Activated CD8-positive, alpha-beta memory T cell treated with anti-CD3 and anti-CD28 coated beads, Interleukin-2, amount 50 U/mL, for 48 hours (primary cell): ENCODE results near the gene WDR91.
A peak's percentile ranks its signal among the peaks of the same experiment; 100 is the strongest.
"Not testable (repeated sequence)": the region's sequence is repeated elsewhere in the genome, so short reads cannot be mapped to it uniquely, and the experiment has no call there.

Source experiments
- DNase-seq: peaks from one replicate; pipeline ENCODE4 v3.0.0-alpha.2; 2020

Gene WDR91

DNA sequence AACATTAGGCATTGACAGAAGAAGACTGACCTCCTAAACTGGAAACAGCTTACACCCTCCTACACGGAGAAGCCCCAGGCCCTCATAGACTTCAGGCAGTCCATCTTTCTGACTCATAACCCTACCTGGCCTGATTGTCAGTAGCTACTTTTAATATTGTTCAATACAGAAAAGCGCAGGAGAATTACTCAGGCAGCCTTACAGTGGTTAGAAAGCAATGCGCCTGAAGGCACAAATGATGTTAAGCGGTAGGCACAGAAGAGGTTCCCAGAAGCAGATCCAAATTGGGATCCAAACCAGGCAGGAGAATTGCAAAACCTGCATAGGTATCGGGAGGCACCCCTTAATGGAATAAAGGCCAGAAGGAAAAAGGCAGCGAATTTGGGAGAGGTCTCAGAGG is 35.4 kb downstream of the WDR91 start:
- no peak for DNase-seq

GRCh38 chr7:135174941-135175340 is 36.4 kb downstream of the WDR91 start:
- DNase-seq: no peak

GRCh38 chr7:135173916-135174315 is 37.4 kb downstream of the WDR91 start:
- not testable (repeated sequence) for DNase-seq

DNA sequence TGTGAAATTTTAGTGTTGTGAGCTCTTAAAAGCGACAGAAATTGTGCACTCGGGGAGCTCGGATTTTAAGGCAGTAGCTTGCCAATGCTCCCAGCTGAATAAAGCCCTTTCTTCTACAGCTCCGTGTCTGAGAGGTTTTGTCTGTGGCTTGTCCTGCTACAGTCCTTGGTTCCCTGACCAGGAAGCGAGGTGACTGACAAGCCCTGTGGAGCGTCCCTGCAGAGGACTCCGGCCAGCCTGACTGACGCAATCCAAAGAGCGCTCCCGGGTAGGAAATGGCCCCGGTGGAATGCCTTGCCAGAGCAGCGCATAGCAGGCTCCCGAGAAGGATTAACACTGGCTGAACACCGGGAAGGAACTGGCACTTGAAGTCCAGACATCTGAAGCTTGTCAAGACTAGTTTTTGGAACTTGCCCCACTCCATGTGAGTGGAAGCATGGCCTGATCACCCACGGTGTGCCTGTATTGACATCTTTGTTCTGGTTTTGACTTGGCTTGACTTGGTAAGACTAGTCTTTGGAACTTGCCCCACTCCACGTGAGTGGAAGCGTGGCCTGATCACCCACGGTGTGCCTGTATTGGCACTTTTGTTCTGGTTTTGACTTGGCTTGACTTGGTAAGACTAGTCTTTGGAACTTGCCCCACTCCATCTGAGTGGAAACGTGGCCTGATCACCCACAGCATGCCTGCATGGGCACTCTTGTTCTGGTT is 39.6 kb downstream of the WDR91 start:
- DNase-seq: not testable (repeated sequence)

DNA sequence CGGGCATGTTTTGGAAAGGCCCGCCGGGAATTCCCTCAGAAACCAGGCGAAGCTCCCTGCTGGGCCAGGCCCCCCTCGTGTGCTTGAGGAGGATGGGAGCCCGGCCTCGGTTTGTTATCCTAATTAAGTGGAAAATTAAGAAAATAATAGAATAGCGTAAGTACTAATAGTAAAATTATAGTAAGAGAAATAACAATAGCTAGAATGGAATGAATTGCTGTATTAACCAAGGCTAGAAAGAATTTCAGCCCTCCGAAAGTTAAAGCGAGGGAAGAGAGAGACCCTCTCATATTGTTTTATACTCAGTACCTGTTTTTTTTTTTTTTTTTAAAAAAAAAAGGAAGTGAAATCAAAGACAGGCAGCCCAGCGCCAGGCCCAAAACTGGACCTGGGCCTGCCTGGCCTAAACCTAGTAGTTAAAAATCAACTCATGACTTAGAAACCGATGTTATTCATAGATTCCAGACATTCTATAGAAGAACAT is 40.3 kb downstream of the WDR91 start:
- not testable (repeated sequence) for DNase-seq

- peak; percentile 95 for DNase-seq
These were observed 40.9 kb downstream of the WDR91 start, which contains the start of gene CYREN for GRCh38 chr7:135170274-135170997. Gene CYREN, minus strand, starts transcription at chr7:135170707. Its CDS starts 1,785 bp downstream, at chr7:135168922.

GRCh38 chr7:135169964-135170273 is 41.4 kb downstream of the WDR91 start:
- no peak for DNase-seq

DNA sequence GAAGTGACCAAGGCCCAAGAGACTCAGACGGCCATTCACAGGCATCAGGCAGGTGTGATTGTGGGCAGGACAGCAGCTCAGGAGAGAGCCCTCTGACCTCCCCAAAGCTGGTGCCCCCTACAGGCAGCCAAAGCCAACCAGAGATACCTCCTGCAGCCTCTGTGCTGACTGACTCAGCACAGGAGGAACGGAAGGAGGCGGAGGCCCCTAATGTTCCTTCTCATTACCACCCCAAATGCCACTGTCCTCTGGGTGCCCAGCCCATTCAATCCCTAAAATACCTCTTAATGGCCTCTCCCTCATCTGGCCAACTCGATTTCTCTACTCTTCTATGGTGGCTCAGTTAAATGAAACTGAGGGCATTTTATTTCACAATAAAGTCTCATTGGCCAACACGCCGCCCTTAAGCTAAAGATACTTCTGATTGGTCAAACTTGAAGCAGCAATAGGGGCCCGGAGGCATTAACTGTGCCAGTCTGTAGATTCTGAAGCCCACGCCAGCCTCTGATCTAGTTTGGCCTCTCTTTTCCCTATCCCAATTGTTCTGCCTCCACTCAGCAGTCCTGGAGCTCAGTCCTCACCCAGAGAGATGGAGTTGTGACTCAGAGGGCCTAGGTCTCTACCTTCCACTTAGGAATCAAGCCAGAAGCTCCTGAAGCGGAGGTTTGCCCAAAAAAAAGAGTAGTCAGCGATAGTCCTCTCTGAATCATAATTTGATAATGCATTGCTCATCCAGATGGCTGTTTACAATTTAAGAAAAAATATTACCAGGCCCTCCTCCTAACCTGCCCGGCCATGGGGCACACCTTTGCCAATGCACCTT is 42.0 kb downstream of the WDR91 start:
- DNase-seq: peak; percentile 81

DNA sequence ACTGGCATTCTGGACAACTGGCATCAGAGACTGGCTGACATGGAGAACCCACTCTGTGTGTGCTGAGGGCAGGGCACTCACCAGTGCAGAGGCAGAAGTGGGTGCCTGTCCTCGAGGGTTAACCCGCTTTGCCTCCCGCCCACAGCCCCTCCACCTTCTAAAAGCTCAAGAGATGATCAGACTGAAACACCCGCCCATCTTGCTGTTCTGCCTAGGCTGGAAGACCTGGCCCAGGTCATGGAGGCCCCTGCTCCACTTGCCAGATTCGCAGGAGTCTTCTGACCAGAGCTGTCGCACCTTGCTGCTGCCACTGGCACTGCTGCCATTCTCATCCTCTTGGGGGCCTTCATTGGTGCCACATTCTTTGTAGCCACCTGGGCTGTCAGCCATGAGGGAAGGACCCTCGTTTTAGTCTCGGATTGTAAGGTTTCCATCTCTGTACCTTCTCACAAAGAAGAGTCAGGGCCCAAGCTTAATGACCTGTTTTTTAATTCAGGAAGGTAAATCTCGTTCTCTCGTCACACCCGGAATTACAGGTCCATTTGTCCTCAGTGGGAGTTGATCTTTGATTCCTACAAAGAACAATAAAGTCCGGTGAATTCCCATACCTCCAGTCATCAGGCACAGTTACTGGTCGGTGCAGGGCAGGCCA is 42.7 kb downstream of the WDR91 start:
- DNase-seq: no peak

DNA sequence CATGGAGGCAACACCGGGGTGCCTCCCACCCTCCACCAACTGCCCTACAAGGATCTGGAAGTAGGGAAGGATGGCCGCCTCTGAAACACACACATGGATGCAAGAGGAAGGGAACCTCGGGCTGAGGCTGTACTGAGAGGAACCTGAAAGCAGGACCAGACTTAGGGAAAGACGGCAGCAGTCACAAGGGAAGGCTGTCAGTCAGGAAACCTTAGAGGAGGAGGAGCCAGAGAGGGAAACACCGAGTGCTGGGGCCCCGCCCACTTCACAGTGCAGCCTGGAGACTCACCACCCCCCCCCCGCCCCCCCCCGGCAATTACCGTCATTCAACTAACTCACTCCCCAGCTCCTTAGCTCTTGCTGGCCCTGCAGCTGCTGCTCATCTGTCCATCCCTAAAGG is 43.3 kb downstream of the WDR91 start:
- DNase-seq: no peak

- no peak for DNase-seq
These were observed 43.9 kb downstream of the WDR91 start for GRCh38 chr7:135167365-135167917.

DNA sequence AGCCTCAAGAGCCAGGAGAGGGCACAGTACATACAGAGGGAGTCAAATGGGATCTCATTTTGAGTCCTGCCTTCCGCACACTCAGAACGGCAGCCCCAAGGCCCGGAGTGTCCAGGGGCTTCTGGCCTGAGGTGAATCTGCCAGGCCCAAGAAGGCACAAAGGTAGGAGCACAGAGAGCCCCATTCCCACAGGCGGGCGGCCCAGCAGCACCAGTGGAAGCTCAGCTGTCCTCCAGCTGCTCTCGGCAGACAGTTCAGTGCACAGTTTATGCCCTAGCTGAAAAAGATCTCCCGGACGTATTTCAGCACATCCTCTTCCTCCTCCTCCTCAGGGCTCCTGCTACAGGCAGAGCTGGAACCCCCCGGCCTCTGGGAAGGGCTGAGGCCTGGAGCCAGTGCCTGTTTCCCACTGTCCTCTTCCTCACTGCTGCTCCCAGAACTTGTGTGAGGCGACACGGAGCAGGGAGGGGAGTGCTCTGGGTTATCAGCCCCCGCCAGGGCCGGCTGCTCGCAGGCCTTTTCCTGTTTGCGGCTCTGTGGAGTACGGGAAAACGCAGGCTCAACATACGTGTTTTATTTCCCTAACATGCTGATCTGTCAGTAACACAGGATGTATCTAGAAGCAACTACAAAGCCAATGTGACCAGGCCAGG is 44.9 kb downstream of the WDR91 start:
- no peak for DNase-seq

DNA sequence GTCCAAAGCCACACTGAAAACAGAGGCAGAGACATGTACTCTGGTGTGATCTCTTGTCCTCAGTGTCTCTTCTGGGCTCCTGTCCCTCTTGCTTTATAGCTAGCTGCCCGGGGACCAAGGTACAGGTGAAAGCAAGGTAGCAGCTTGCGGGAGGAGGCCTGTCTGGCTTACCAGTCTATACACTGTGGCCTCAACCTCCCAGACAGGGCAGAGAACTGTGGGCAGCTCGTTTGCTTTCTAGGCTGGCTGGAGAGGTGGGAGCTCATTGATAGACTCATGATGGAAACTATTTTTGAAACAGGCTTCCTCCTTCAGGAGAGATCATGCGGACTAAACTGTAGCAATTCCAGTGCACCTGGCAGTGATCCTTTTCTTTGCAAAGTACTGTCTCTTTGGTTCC is 45.5 kb downstream of the WDR91 start:
- no peak for DNase-seq

- DNase-seq: no peak
These were observed 46.8 kb downstream of the WDR91 start for GRCh38 chr7:135164357-135165061.

GRCh38 chr7:135162382-135163001 is 48.8 kb downstream of the WDR91 start:
- no peak for DNase-seq

GRCh38 chr7:135161669-135162068 is 49.7 kb downstream of the WDR91 start:
- DNase-seq: no peak

DNA sequence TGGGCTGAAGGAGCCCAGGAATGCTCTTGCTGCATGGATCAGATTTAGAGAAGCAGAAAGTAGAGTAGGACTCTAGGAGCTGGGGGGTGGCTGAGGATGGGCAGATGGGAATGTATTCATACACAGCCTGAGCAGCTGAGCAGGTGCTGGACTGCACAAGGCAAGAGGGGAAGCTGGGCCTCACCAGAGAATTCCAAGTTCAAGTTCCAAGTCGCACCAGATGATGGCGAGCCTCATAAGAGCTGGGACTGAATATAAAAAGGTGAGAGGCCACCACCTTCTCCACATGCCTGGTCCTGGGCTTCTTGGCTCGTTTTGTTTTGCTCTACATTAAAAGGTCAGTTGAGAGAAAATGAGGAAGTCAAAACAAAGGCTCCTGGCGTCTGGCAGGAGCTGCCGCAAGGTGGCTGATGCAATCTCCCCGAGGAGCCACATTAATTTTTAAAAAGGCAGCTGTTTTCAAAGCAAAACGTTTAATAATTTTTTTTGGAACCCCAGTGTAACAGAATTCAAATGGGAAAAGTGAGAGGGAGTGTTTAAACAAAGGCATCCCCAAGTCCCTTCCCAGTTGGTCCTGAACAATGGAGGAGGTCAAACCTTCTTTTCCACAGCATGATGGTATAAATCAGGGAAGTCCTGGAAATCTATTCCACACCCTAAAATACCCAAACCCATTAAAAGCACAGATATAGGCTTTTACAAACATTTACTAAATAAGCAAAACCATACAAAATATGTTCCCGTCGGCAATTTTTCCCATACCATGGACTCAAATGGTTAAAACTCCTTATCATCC is 50.3 kb downstream of the WDR91 start:
- DNase-seq: no peak

- DNase-seq: no peak
These were observed 51.0 kb downstream of the WDR91 start for GRCh38 chr7:135160098-135160857.

DNA sequence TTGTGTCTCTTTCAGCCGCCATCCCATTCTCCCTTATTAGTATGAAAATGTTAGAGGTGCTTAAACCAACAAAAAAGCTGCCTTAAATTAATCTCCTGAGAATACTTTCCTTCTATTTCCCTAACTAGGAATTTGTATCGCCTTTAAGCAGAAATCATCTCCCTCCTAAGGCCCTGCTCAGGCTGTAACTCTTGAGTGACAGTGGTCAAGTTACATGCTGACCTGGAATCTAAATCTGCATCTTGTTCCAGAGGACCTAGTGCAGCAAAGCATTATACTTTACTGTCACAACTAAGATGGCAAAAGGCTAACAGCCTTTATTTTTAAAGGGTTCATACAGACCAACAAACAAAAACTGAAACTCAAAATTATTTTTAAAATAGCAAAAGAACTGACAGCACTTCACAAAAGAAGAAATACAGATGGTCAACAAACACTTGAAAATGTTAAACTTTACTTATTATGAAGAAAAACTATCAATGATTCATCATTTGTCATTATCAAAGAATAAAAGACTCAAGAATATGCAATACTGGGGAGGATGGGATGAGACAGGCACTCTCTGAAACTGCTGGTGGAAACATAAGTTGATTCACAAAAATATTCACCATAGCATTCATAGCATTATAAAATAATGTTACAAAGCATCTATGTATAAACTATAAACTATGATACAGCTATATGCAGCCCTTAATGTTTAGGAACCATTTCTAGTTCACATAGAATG is 51.8 kb downstream of the WDR91 start:
- no peak for DNase-seq
